NCI-H146 treated with DMSO at 0.1 percent for 48 hours (cell line): ENCODE results near the gene PHOX2A.

Experiments used
- DNase-seq: peaks from one replicate; lab custom pipeline; 2025; ENCODE audit not compliant: unreplicated experiment; lab: John Stamatoyannopoulos, UW

The PHOX2A gene

DNA sequence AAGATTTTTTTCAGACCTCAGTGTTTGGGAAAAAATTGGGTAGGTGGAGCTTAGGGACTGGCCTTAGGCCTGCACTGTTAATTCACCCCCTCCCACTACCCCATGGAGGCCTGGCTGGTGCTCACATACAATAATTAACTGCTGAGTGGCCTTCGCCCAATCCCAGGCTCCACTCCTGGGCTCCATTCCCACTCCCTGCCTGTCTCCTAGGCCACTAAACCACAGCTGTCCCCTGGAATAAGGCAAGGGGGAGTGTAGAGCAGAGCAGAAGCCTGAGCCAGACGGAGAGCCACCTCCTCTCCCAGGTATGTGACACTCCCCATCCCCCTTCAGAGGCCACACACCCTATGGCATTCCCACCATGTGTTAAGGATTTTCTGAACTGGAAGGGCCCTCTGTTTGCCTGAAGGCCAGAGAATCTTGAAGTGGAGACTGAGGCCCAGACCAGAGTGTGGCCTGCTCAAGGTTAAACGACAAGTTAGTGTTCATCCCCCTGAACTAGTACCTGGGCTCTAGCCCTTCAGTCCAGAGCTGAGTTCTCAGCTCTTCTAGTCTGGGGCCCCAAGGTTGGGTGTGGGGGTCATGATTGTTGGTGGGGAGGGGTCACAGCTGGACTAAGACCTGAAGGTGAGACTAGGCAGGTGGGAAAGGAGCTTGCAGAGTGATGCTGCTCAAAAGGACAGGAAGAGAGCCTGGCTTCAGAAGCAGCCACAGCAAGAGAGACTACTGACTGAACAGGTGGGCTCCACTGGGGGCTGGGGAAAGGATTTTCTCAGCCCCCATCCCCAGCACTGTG lies 54.3 kb downstream of the PHOX2A start:
- DNase-seq: no peak
